Naive B cell (primary cell): Measurements from ENCODE around the gene ASB8. TPM values are rescaled to one million over a fixed set of nuclear protein-coding genes. Genes with fewer than 3 reads are reported as not detected.
A peak's percentile ranks its signal among the peaks of the same experiment; 100 is the strongest.

Source experiments
- ATAC-seq, 2 donors: fragments of 150-1000 bp; cut with Tn5 transposase; 2 replicates each; pipeline ENCODE4 v1.10.0; 2021; ENCODE audit warnings: low read depth in 2 of 2, mild to moderate bottlenecking in 2 of 2, moderate library complexity in 2 of 2
- DNase-seq: peaks from one replicate; pipeline ENCODE4 v3.0.0; 2022
- H3K27ac Mint-ChIP-seq, 6 donors: one replicate each; pipeline ENCODE4 v1.8.0; 2020 to 2022; ENCODE audit warnings: mild to moderate bottlenecking in 6 of 6, mixed read lengths in 6 of 6, moderate library complexity in 5 of 6, inconsistent platforms in 2 of 6
- H3K27me3 Mint-ChIP-seq, 3 donors: one replicate each; pipeline ENCODE4 v1.8.0; 2021 to 2022; ENCODE audit warnings: mixed read lengths in 3 of 3, mild to moderate bottlenecking in 1 of 3
- H3K36me3 Mint-ChIP-seq, 2 donors: one replicate each; pipeline ENCODE4 v1.8.0; 2020 to 2022; ENCODE audit warnings: mixed read lengths in 2 of 2, inconsistent platforms in 1 of 2, mild to moderate bottlenecking in 1 of 2
- H3K4me1 Mint-ChIP-seq, 3 donors: one replicate each; pipeline ENCODE4 v1.8.0; 2020 to 2022; ENCODE audit warnings: mixed read lengths in 3 of 3, inconsistent platforms in 1 of 3, mild to moderate bottlenecking in 1 of 3, moderate library complexity in 1 of 3
- H3K4me3 Mint-ChIP-seq, 8 donors: one replicate each; pipeline ENCODE4 v1.8.0; 2020 to 2022; ENCODE audit warnings: mild to moderate bottlenecking in 8 of 8, mixed read lengths in 8 of 8, moderate library complexity in 8 of 8, inconsistent platforms in 2 of 8
- H3K9me3 Mint-ChIP-seq, 7 donors: one replicate each; pipeline ENCODE4 v1.8.0; 2020 to 2022; ENCODE audit warnings: mixed read lengths in 7 of 7, mild to moderate bottlenecking in 5 of 7, inconsistent platforms in 2 of 7, moderate library complexity in 1 of 7
- polyA plus RNA-seq, 6 donors: library from polyadenylated mRNA; unstranded; fragments of 300-500 nt; fragmentation: Illumina TruSeq; gene quantifications; one replicate each; pipeline ENCODE4 v1.2.3, GENCODE V29; 2021; ENCODE audit warnings: low read depth in 6 of 6

The ASB8 gene
- polyA plus RNA-seq, 6 donors from 2014 or later, result 62.1 to 89.5 (median 74.8) TPM

DNA sequence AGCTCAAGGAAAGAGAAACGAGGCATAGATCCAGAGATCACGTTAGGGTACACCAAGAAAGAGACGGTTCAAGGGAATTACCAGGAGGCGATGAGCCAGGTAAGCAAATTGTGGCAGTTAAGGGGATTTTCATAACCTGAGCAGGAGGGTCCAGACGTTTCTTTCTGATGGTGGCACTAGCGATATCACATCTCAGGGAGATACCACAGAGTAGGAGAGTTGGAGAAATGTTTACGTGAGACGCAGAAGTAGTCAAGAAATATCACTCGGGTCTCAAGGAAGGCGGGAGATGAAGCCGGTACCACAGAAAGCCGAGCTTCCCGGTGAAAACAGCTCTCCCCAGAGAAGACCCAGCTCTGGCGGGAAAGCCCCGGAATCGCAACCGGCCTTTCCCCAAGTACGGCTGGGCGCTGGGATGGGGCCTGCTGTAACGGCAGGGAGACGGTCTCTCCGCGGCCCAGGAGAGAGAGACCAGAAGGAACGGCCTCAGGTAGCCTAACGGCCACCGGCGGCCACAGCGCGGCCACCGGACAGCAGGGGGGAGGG, 51.9 kb downstream of the ASB8 start:
- ATAC-seq, result peak; percentile 58 to 59

DNA sequence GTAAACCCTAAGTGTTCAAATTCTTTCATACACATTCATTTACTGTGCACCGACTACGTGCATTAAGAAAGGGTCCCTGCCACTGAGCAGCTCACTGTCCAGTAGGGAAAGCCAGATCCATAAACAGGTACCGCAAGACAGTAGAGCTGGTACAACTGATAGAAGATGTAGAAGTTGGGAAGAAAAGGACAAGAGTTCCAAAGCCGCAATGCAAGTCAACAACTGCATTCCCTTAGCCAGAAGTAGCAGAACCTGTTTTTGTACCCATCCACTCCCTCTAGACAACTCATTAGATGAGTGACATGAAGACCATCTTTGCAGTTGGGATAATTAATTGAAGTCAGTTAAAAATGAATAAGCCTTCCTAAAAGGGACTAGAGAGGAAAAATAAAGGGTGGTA, 52.8 kb downstream of the ASB8 start:
- Mint-ChIP-seq H3K36me3 (no peaks in the 10 kb centered on the region), H3K27me3 (no peaks in the 10 kb centered on the region), H3K4me1 (peaks cover 31 to 39% (median 35%) of the 10 kb centered on the region in 3 donors), H3K4me3 (peak overlapping the region; percentile 30 to 98 (median 94)), H3K9me3 (no peaks in the 10 kb centered on the region), H3K27ac (peak overlapping the region in 5 of 6 donors; percentile 61 to 100 (median 98))
- DNase-seq, result no peak
- no peak for ATAC-seq

More for the DNA sequence above, 51.9 kb downstream of the ASB8 start:
- peak; percentile 54 for DNase-seq
- H3K4me1 Mint-ChIP-seq, result peaks cover 31 to 39% (median 35%) of the 10 kb centered on the region in 3 donors
- no peaks in the 10 kb centered on the region for H3K27me3 Mint-ChIP-seq
- peak overlapping the region; percentile 97 to 100 (median 98) for H3K27ac Mint-ChIP-seq
- H3K9me3 Mint-ChIP-seq, result no peaks in the 10 kb centered on the region
- H3K4me3 Mint-ChIP-seq, result peak overlapping the region; percentile 92 to 99 (median 96)
- no peaks in the 10 kb centered on the region for H3K36me3 Mint-ChIP-seq

Other genes with a start within 250 kb of the ASB8 start
- 10 to 100 TPM; 32.6 to 53.0 (median 44.9) TPM for gene TMEM106C, start 193.9 kb downstream of the ASB8 start, polyA plus RNA-seq
- gene COL2A1, start 153.0 kb downstream of the ASB8 start, polyA plus RNA-seq, result not detected
- gene SENP1, start 51.4 kb downstream of the ASB8 start, polyA plus RNA-seq, result 10 to 100 TPM in 5 of 6 donors, 1 to 10 TPM in 1; 3.6 to 18.6 (median 15.6) TPM
- gene PFKM, start 38.2 kb downstream of the ASB8 start, polyA plus RNA-seq, result 10 to 100 TPM in 1 of 6 donors, 1 to 10 TPM in 5; 5.3 to 12.2 (median 7.1) TPM
- under 1 TPM in 3 of 6 donors, not detected in 3; 0.19 to 0.61 (median 0.31) TPM for gene CCDC184, start 26.1 kb upstream of the ASB8 start, polyA plus RNA-seq
- gene OR10AD1, start 45.8 kb upstream of the ASB8 start, polyA plus RNA-seq, result not detected
- gene ZNF641, start 193.4 kb upstream of the ASB8 start, polyA plus RNA-seq, result 10 to 100 TPM in 5 of 6 donors, 1 to 10 TPM in 1; 7.8 to 19.1 (median 12.5) TPM